ENCODE data around the gene SPATA18. TPM values are rescaled to one million over a fixed set of nuclear protein-coding genes. Genes with fewer than 3 reads are reported as not detected.

SPATA18 gene, protein sequence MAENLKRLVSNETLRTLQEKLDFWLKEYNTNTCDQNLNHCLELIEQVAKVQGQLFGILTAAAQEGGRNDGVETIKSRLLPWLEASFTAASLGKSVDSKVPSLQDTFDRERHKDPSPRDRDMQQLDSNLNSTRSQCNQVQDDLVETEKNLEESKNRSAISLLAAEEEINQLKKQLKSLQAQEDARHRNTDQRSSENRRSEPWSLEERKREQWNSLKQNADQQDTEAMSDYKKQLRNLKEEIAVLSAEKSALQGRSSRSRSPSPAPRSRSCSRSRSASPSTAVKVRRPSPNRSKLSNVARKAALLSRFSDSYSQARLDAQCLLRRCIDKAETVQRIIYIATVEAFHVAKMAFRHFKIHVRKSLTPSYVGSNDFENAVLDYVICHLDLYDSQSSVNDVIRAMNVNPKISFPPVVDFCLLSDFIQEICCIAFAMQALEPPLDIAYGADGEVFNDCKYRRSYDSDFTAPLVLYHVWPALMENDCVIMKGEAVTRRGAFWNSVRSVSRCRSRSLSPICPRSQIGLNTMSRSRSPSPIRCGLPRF
- polyA plus RNA-seq (2012; ENCODE audit: insufficient read depth, insufficient read length) = not detected

DNA sequence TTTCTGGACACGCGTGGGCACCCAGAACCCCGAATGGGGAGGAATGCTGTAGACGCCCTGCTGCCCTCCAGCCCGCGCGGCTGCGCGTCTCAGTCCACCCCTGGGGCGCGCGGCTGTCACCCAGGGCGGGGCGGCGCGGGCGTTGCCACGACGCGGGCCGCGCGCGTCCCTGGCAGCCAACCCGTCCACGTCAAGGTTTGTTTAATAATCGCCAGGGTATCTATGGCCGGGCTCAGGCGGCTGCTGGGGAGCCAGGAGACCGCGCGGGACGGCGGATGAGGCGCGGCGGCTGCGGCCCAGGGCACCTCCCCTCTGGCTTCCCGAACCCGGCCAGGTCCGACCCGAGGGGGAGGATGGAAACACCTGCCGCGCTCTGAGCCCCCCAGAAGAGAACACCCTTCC lies at the start of gene SPATA18:
Gene SPATA18 (plus strand): TSS at position 92 of the 402 bp plus-strand sequence. CDS start 401 bp downstream, outside the sequence.
- no peak within 1 kb of the TSS for H3K4me3 ChIP-seq (ENCODE audit: low read length)
- no peak for DNase-seq (ENCODE audit: low read depth, low spot score)

- no peak overlapping the region for H3K4me3 ChIP-seq (ENCODE audit: low read length)
- no peak for DNase-seq (ENCODE audit: low read depth, low spot score)
These were observed 49.5 kb upstream of the SPATA18 start for GRCh38 chr4:52001616-52002015.

GRCh38 chr4:52004414-52004813 lies 46.7 kb upstream of the SPATA18 start:
- DNase-seq (ENCODE audit: low read depth, low spot score) = no peak
- no peak overlapping the region for H3K4me3 ChIP-seq (ENCODE audit: low read length)

- DNase-seq (ENCODE audit: low read depth, low spot score) = no peak
These were observed 45.4 kb upstream of the SPATA18 start for GRCh38 chr4:52005604-52006273.

DNA sequence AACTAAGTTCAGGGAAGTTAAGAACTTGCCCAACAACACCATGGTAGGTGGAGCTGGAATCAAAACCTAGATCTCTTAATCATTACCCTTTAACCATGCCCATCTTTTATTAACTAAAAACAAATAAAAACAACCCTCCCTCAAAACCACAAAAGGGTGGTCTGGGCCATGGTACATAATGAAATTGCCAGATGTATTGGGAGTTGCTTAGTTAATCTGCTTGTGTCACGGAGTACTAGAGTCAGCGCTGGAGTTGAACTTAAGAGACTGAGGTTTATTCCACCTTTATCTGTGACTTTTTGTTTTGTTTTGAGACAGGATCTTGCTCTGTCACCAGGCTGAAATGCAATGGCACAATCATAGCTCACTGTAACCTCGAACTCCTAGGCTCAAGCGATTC lies 44.2 kb upstream of the SPATA18 start:
- DNase-seq (ENCODE audit: low read depth, low spot score) = no peak
- no peak overlapping the region for H3K4me3 ChIP-seq (ENCODE audit: low read length)

More at GRCh38 chr4:52005604-52006273, 45.4 kb upstream of the SPATA18 start:
- H3K4me3 ChIP-seq (ENCODE audit: low read length) = no peak overlapping the region

DNA sequence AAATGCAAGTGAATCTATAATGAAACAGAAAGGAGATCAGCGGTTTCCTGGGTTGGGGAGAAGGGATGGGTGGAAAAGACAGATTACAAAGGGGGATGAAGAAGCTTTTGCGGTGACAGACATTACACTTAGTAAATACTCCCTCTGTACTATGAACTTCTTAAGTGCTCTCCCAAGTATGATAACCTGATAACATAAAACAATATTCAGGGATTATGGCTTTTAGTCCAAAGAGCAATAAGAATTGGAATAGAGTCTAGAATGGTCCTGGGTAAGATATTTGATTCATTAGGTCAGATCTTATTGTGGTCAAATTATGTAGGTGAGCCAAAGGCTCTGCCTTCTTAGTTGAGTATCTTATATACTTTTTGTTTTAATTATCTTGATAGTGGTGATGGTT lies 40.1 kb upstream of the SPATA18 start:
- no peak overlapping the region for H3K4me3 ChIP-seq (ENCODE audit: low read length)
- no peak for DNase-seq (ENCODE audit: low read depth, low spot score)

GRCh38 chr4:52012651-52013050 lies 38.5 kb upstream of the SPATA18 start:
- H3K4me3 ChIP-seq (ENCODE audit: low read length) = no peak overlapping the region
- DNase-seq (ENCODE audit: low read depth, low spot score) = no peak

GRCh38 chr4:52014903-52015302 lies 36.2 kb upstream of the SPATA18 start:
- H3K4me3 ChIP-seq (ENCODE audit: low read length) = no peak overlapping the region
- DNase-seq (ENCODE audit: low read depth, low spot score) = no peak

DNA sequence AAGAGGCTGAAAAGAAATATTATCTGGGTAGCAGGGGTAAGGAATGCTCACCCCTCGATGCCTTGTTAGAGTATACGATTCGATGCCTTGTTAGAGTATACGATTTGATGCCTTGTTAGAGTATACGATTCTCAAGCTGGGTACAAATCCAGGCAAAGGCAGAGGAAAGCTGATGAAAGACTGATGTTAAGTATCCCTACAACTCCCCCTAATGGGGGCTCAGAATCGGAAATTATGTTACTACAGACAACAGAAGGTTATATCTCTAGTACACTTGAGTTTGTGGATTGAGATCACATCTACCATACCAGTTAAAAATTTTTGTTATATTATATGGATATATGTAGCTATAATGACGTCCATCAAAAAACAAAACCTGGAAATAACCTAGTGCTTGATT lies 35.7 kb upstream of the SPATA18 start:
- H3K4me3 ChIP-seq (ENCODE audit: low read length) = no peak overlapping the region

DNA sequence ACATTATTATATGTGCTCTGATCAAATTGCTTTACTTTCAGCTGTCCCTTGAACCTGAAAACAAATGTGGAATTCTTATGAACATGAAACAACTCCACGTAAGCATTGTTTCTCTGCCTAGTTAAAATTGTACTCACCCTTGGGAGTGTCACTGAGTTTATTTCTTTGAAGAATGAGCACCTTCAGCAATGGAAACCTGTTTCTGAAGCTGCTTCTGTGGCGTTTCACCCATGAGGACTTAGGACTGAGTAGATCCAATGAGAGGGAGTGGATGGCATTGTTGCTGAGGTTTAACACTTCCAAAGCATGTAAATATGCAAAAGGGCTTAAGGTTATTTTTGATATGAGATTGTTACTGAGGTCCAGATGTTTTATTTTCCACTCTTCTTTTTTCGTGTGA lies 34.1 kb upstream of the SPATA18 start:
- no peak for DNase-seq (ENCODE audit: low read depth, low spot score)

More for the DNA sequence above, 35.7 kb upstream of the SPATA18 start:
- DNase-seq (ENCODE audit: low read depth, low spot score) = no peak

DNA sequence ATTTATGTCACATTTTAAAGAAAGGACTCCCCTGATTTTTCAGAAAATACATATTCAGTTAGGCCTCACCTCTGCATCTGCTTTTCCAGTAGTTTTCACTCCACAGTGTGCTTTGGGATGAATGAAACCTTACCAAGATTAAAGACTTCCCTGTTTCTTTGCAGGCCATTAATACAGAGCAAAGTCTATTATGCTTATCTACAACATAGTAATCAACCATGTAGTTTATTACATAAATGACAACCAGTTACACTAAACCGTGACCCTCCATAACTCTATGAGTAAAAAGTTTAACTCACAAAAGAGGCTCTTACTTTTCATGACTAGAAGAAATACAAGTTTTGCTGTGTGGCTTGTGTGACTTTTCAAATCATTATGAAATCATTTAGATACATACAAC lies 33.3 kb upstream of the SPATA18 start:
- DNase-seq (ENCODE audit: low read depth, low spot score) = no peak
- H3K4me3 ChIP-seq (ENCODE audit: low read length) = no peak overlapping the region

More for the DNA sequence above, 34.1 kb upstream of the SPATA18 start:
- no peak overlapping the region for H3K4me3 ChIP-seq (ENCODE audit: low read length)

GRCh38 chr4:52019936-52020657 lies 31.0 kb upstream of the SPATA18 start, which contains the start of gene LRRC66:
Gene LRRC66, minus strand, starts transcription at chr4:52020363. Its CDS starts 2,750 bp downstream, at chr4:52017613.
- DNase-seq (ENCODE audit: low read depth, low spot score) = no peak

DNA sequence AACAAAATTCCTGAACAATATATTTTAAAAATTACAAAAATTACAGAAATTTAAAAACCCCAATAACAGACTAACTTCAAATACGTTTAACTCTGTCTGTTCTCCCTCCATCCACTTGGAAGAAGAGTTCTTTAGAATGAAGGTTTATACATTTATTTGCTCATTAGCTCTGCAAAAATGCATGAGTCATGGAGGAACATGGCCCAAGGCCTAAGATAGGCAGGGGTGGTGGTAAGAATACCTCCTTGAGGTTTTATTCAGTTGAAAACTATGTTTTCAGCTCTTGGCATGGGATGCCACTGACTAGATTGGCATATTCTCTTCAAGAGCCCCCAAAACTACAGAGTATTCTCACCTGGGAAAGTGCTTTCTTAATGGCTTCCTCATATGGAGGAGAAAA lies 22.1 kb upstream of the SPATA18 start:
- DNase-seq (ENCODE audit: low read depth, low spot score) = no peak
- H3K4me3 ChIP-seq (ENCODE audit: low read length) = no peak overlapping the region

More at GRCh38 chr4:52019936-52020657, 31.0 kb upstream of the SPATA18 start, which contains the start of gene LRRC66:
- no peak within 1 kb of the TSS for H3K4me3 ChIP-seq (ENCODE audit: low read length)

DNA sequence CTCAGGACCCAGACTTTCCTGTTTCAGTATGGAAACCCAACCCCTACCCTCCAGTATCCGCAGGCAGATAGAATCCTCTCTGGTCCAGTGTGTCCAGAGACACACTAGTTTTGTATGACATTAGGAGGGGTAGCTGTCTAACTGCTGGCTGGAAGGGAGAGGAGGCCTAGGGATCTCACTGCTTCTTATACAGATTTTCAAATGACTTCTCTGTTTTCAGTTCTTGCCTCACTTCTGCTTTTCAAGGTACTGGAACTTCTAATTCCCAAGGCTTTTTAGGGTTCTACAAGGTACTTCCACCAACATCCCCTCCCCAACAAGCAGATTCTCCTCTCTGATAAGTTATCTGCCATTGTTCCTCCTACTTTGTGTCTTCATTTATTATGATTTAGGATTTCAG lies 19.1 kb upstream of the SPATA18 start:
- no peak overlapping the region for H3K4me3 ChIP-seq (ENCODE audit: low read length)
- no peak for DNase-seq (ENCODE audit: low read depth, low spot score)

DNA sequence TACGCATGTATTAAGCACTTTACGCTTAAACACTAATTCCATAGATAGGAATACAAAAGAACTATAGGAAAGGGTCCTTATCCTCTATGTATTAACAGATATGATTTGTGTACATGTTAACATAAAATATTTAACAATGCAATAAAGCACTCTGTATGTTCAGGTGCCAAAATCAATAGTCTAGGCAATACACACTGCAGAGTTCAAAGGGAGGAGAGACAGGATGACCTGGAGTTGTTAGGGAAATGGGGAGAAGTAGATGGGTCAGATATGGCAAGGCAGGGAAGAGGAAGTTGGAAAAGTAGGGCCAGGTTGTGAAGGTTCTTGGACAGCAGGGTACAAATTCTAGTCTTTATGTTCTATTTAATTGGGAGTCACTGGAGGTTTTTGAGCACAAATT lies 15.9 kb upstream of the SPATA18 start:
- DNase-seq (ENCODE audit: low read depth, low spot score) = no peak
- H3K4me3 ChIP-seq (ENCODE audit: low read length) = no peak overlapping the region

DNA sequence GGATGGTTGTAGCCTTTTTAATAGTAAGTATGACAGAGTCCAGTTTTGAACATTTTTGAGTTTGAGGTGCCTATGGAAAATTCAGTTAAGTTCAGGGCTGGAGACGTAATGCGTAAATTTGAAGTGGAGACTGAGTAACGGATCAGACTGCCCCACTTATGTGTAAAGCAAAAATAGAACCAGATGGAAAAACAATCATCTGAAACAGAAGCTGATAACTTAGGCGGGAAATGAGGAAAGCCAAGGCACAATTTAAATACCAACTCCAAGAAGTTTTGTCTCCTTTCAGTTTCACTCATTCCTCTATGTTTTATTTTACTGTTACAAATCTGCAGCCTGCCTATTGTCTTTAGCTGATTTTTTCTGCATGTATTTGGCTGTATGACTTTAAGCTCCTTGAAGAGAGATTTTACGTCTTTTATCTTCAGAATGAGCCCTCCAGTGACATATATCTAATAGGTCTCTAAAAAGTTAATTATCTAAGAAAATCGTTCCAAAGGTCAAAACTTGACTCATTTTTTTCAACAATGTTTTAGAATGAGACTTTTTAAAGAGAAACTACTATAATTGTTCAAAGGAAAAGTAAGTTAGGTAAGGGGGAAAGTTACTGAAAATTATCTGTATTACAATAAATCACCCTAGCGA lies 14.1 kb upstream of the SPATA18 start:
- DNase-seq (ENCODE audit: low read depth, low spot score) = no peak
- H3K4me3 ChIP-seq (ENCODE audit: low read length) = peak overlapping the region; percentile 69

- peak; percentile 18 for DNase-seq (ENCODE audit: low read depth, low spot score)
- peak overlapping the region; percentile 69 for H3K4me3 ChIP-seq (ENCODE audit: low read length)
These were observed 13.4 kb upstream of the SPATA18 start for GRCh38 chr4:52037689-52038102.

GRCh38 chr4:52038103-52038912 lies 12.8 kb upstream of the SPATA18 start, which contains the start of gene SGCB:
Gene SGCB, minus strand, starts transcription at chr4:52038299. Its CDS starts 40 bp downstream, at chr4:52038259.
- peak within 1 kb of the TSS; percentile 69 for H3K4me3 ChIP-seq (ENCODE audit: low read length)
- DNase-seq (ENCODE audit: low read depth, low spot score) = peak; percentile 36
